GM21619 (cell line): ENCODE measurements around the gene COL4A1.

Source experiments
- ATAC-seq: cut with Tn5 transposase; IDR thresholded peaks from one replicate; pipeline ENCODE4 v1.9.1; 2021; ENCODE audit not compliant: unreplicated experiment

The COL4A1 gene

GRCh38 chr13:110306960-110307766 lies at the start of gene COL4A1, which contains the start of gene COL4A2:
COL4A1 (minus strand) TSS chr13:110307157; CDS start chr13:110307027, 130 bp downstream.
COL4A2 (plus strand) TSS chr13:110307284; CDS start chr13:110307904, 620 bp downstream.
- no peak for ATAC-seq

GRCh38 chr13:110356362-110356761 lies 49.4 kb upstream of the COL4A1 start:
- no peak for ATAC-seq

- no peak for ATAC-seq
Measured at GRCh38 chr13:110354715-110355473, 47.9 kb upstream of the COL4A1 start.

- no peak for ATAC-seq
Measured at GRCh38 chr13:110354123-110354627, 47.2 kb upstream of the COL4A1 start.

GRCh38 chr13:110353339-110353977 lies 46.5 kb upstream of the COL4A1 start:
- ATAC-seq = no peak

GRCh38 chr13:110352735-110353134 lies 45.8 kb upstream of the COL4A1 start:
- ATAC-seq = no peak

- no peak for ATAC-seq
Measured at GRCh38 chr13:110351636-110352420, 44.9 kb upstream of the COL4A1 start.

GRCh38 chr13:110350509-110350908 lies 43.6 kb upstream of the COL4A1 start:
- no peak for ATAC-seq

GRCh38 chr13:110350049-110350448 lies 43.1 kb upstream of the COL4A1 start:
- ATAC-seq = no peak

- ATAC-seq = no peak
Measured at GRCh38 chr13:110349239-110349638, 42.3 kb upstream of the COL4A1 start.

- ATAC-seq = no peak
Measured at GRCh38 chr13:110348309-110349105, 41.5 kb upstream of the COL4A1 start.

GRCh38 chr13:110347535-110348308 lies 40.8 kb upstream of the COL4A1 start:
- ATAC-seq = no peak

- ATAC-seq = no peak
Measured at GRCh38 chr13:110347088-110347487, 40.1 kb upstream of the COL4A1 start.

- no peak for ATAC-seq
Measured at GRCh38 chr13:110346661-110347067, 39.7 kb upstream of the COL4A1 start.

GRCh38 chr13:110345701-110346100 lies 38.7 kb upstream of the COL4A1 start:
- no peak for ATAC-seq

GRCh38 chr13:110345266-110345665 lies 38.3 kb upstream of the COL4A1 start:
- ATAC-seq = no peak

GRCh38 chr13:110344320-110344719 lies 37.4 kb upstream of the COL4A1 start:
- no peak for ATAC-seq

- ATAC-seq = no peak
Measured at GRCh38 chr13:110343241-110343865, 36.4 kb upstream of the COL4A1 start.

GRCh38 chr13:110342474-110342873 lies 35.5 kb upstream of the COL4A1 start:
- no peak for ATAC-seq
